ELR (cell line): ENCODE data around the gene ARVCF.

Experiments
- DNase-seq: peaks from one replicate; pipeline ENCODE4 v3.0.0-alpha.2; 2015; ENCODE audit warnings: low read depth

The ARVCF gene

DNA sequence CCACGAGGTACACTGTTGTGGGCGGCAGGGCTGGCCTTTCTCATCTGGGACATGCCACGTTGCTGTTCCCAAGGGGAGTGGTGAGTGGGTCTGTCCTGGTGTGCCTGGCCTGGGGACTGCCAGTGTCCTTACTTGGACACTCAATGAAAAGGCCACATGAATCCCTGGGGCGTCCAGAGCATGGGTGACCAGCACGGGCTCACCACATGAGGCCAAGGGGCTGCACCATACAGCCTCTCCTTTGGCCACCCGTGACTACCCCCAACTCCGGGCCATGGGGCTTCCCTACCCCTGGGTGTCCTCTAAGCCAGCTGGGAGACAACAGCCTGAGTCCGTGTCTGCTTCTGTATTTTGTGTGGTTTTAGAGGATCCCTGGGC, 54.8 kb downstream of the ARVCF start:
- DNase-seq, result no peak

DNA sequence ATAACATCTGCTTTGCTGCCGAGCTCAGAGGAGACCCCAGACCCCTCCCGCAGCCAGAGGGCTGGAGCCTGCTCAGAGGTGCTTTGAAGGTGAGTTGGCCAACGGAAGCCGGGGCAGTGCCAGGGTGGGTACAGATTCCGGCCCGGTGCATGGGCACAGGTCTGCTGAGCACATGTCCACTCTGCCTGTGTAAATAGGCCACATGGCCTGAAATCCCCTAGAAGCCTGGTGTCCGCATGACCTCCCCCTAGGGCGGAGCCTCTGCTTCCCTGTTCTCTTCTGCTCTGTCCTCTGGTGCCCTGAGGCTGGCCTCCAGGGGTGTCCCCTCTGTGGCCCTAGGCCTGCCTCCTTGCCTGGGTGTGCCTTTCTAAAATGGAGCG, 55.4 kb downstream of the ARVCF start:
- no peak for DNase-seq

DNA sequence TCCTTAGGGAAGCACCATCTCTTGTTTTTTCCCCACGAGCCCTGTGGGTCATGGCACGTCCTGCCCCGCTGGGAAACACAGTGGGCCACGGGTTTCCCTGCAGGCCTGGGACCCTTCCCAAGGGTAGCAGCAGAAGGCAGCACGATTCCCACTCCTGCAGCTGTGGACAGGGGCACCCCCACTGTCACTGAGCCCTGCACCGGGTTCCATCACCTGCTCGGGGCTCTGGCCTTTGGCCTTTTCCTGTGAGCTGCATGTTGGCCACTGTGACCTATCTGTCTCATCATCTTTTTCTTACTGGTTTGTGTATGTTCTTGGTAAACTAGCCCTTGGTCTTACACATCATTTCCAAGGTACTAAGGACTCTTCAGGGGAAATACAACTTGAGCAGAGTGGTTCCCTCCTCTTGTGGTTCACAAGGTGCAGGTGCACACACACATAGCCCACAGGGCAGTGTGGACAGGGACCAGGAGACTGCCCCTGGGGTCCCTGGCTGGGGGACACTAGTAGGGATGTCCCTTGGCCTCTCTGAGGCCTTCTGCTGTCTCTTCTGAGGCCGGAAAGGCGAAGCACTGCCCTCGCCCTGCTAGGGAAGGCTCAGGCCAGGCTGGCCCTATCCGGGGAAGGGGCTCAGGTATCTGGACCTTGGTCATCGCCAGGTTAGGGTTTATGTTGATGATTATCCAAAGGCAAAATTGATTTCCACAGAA, 56.0 kb downstream of the ARVCF start:
- DNase-seq, result no peak

DNA sequence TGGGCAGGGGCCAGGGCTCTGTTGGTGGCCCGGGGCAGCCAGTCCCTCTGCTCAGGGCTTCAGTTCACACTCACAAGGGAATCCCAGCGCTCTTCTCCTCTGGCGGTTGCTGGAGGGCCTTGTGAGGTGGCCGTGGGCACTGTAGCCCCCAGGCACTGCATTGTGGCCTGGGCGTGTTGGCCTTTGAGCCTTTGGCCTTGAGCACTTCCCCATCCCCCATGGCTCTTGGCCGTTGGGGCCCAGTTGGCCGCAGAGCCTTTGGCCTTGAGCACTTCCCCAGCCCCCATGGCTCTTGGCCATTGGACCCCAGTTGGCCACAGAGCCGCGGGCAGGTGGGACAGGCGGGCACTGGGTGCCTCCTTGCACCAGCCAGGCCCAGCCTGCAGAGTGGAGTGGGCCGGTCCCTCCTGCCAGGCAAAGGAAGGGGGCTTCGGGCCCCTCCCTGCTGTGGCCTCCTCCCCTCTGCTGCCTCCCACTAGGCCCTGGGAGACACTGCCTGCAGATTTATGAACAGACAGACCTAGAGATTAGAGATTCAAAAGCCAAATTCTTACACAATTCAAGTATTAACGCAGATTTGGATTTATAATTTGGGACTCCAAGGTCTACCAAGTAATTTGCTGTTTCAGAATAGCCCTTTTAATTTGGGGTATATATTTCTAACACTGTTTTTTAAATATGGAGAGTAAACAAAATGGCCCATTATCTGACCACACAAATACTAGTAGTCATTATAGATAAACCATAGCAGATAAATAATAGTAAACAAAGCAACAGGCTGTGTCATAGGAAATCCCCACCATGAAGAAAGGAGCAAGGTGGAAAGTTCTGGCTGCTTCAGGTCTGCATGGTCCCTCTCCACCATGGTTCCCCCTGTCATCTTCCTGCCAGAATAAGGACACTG, 56.8 kb downstream of the ARVCF start:
- no peak for DNase-seq

DNA sequence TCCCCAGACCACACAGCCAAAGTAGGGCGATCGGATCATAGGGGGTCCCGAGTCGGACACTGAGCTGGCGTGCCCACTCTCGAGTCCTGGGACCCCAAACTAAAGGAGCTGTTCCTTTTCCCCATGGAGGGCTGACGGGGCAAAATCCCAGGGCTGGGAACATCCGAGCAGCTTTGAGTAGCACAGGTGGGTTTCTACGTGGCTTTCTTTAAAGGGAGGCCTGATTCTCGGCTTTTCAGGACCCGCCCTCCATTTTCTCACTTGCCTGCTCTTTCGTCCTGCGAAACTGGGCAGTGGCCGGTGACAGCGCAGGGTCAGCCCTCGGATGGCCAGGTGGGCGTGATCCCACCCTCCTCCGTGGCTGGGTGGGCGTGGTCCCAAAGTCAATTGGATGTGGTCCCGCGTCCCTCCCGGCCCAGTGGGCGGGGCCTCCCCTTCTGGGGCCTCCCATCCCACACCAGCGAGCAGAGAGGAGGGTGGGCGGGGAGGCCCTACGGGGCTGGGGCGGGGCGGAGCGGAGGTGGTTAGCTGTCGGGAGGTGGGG, 57.5 kb downstream of the ARVCF start:
- DNase-seq, result no peak

DNA sequence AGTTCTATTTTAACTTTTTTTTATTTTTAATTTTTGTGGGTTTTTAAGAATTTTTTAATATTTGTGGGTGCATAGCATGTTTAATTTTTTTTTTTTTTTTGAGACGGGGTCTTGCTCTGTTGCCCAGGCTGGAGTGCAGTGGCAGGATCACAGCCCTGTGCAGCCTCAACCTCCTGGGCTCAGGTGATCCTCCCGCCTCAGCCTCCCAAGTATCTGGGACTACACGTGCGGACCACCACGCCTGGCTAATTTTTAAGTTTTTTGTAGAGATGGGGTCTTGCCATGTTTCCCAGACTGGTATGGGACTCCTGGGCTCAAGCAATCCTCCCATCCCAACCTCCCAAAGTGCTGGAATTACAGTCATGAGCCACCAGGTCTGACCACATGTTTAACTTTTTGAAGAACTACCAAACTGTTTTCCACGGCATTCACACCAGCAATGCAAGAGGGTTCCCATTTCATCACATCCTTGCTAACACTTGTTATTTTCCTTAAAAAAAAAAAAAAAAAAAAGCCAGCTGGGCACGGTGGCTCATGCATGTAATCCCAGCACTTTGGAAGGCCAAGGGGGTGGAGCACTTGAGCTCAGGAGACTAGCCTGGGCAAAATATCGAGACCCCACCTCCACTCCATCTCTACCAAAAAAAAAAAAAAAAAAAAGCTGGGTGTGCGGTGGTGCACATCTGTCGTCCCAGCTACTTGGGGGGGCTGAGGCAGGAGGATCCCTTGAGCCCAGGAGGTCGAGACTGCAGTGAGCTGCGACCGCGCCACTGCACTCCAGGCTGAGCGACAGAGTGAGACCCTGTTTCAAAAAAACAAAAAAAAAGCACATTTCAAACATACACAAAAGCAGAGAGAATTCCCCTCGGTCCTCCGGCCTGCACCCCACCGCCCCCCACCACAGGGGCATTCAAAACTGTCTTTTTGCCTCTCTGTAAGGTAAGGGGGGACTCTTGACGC, 58.3 kb downstream of the ARVCF start:
- DNase-seq, result no peak

DNA sequence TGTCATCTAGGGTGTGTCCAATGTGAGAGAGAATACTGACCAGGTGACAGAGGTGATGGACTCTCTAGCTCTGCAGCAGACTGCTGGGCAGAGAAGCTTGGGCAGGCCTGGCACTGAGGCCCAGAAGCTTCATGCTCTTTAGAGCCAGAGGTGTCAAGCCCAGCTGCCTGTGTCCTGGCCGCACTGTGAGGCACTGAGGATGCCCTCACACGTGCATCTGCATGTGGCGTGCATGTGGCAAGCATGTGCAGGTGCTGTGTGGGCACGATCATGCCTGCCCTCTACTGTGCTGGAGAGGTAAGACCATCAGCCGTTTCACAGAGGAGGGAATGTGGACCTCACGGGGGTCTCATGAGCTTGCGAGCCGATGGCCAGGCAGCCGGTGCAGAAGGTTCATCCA, 59.2 kb downstream of the ARVCF start:
- no peak for DNase-seq

DNA sequence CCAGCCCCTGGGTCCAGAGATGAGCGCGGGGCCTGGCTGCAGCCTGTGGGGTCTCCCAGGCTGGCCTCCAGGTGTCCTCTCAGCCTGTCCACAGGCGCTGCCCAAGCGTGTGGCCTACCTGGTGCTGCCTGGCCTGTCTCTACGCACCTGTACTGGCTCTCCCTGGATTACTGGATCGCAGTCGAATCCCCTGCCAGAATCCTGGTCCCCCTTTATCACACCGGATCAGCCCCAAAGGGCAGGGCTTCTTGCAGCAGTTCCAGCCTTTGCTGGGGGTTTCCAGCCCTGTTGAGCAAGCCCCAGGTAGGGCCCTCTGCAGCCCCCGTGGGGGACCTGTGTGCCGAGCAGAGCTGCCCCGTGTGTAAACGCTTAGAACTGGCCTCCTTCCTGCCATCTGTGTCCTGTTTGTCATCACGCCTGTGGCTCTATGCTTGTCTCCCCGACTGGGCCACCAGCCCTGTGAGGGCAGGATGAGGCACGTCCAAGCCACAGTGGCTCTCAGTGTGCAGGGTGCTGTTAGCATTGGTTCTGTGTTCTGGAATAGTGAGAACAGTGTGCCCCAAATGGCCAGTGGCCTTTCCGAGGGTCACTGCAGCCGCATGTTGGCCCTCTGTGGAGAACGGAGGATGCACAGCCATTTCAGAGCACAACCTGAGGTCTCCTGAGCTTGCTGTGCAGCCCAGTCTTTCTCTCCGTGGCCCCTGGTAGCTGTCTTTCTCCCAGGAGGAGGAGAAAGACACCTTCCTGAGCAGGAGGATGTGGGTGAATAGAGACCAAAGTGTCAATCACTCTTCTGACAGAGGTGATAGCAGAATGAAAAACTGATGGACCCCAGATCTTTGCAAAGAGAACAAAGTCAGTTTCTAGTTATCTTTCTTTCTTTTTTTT, 61.1 kb downstream of the ARVCF start:
- no peak for DNase-seq

DNA sequence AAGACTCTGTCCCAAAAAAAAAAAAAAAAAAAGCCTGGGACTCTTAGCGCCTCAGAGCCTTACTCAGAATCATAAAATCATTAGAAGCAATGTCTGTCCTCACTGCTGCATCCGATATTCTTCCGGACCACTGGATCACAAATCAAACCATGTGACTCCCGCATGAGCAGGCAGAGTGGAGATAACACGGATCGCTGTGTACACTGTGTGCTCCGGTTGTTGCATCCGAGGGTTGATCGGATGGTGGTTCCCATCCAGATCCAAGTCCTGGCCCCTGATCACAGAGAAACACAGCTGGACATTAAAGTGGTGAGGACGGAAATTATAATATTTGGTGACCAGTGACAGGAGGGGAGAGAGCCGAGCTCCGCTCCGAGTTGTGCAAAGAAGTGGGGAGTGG, 65.3 kb downstream of the ARVCF start:
- no peak for DNase-seq

DNA sequence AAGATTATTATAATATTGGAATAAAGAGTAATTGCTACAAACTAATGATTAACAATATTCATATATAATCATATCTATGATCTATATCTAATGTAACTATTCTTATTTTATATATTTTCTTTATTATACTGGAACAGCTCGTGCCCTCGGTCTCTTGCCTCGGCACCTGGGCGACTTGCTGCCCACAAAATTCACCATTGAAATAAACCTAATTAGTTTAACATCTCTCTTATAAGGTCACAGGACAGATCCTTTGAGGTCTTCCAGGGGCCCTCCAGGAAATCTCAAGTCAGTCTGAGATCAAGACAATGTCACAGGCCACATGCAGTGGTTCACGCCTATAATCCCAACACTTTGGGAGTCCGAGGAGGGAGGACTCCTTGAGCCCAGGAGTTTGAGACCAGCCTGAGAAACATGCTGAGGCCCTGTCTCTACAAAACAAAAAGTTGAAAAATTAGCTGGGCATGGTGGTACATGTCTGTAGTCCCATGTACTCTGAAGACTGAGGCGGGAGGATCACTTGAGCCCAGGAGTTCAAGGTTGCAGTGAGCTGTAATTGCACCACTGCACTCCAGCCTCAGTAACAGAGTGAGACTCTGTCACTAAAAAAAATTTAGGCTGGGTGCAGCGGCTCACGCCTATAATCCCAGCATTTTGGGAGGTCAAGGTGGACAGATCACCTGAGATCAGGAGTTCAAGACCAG, 68.4 kb downstream of the ARVCF start:
- DNase-seq, result no peak

DNA sequence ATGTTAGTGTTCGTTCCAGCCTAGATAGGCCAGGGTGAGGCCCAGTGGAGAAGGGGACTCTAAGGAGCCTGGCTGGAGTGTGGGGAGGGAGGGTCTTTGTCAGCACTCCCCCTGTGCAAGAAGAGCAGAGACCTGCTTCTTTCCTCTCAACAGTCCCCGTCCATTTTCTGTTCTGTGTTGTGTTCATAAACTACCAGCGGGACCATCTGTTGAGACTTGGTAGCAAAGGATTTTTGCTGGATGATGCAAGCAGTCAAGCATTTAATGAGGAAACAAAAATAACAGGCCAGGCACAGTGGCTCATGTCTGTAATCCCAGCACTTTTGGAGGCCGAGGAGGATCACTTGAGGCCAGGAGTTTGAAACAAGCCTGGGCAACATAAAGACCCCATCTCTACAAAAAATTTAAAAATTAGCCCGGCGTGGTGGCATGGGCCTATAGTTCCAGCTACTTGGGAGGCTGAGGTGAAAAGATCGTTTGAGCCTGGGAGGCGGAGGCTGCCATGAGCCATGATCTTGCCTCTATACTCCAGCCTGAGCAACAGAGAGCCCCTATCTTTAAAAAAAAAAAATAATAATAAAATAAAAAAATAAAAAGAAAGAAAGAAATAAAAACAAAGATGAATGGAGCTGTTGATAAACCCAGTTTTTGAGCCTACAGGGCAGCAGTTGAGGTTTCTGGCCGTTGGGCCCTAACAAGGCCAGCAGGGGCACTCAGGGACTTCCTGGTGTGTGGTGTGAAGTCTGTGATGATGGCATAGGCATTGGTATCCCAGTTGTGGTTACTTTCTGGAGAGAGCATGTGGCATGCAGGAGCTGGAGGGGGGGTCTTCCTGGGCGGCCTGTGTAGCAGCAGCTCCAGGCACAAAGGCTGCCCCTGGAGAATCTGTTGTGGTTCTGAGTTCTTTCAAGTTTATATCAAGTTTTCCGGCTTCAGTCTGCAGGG, 73.3 kb downstream of the ARVCF start:
- peak; percentile 87 for DNase-seq

DNA sequence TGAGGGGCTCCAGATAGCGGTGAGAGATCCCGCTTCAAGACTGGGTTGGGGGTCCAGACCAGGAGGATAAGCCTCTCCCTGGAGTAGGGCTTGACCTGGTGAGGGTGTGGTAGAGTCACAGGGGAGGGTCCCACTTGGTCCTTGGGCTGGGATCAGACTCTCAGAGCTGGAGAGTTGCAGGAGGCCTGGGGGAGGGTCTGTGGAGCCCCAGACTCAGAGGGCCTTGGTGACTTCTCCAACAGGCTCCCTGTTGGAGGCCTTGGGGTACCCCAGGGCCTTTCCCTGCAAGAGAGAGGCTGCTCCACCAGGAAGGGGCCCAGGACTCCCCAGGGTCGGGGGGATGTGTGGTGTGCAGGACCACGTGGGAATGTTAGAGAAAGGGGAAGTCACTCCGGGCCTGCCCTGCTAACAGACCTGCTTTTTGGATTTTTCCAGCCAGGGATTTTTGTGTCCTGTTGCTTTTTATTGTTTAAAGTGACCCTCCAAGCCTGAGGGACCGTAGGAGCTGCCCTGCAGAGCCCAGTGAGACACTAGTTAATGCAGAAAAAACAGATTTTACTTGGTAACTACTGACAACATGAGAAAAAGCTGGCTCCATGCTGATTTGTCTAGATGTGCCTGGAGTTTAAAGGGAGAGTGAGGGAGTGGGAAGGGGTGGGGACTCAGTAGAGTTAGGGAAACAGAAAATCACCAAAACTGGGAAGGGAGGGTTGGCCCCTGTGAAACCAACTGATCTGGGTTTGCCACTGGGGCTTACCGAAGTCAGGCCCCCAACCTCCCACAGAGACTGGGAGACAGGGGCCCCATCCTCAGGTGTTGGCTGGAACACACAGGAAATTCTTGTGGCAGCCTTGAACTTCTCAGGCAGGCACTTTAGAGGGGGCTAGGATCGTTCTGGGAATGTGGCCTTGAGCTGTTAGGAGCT, 74.2 kb downstream of the ARVCF start:
- peak; percentile 48 for DNase-seq

DNA sequence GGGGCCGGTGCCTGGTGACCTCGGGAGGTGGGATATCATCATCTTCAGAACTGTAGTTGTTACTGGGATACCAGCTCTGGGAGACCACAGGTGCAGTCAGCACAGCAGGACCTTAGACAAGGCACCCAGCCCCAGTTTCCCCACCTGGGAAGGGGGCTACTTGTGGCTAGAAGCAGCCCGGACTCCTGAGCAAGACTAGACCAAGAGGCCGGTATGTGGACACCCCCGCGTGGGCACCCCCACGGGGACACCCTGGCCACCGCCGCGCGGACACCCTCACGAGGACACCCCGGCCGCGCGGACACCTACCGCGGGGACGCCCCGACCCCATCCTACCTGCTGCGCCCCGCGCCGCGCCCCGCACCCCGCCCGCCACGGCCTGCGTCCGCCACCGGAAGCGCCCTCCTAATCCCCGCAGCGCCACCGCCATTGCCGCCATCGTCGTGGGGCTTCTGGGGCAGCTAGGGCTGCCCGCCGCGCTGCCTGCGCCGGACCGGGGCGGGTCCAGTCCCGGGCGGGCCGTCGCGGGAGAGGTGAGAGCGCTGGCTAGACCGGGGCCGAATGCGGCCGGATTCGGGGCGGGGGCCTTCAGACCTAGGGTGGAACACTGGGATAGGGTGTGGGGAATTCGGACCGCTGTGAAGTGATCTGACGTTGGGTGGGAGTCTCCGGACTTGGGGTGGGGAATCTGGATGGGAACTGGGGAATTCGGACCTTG, 75.1 kb downstream of the ARVCF start, which contains the start of the genes COMT and TXNRD2:
Gene COMT, plus strand, starts transcription at position 408 of the 718 bp plus-strand sequence. CDS start 20,755 bp downstream, outside the sequence.
Gene TXNRD2, minus strand, starts transcription at position 454 of the 718 bp plus-strand sequence. Its CDS starts 15 bp downstream, at position 439.
- DNase-seq, result peak; percentile 83

DNA sequence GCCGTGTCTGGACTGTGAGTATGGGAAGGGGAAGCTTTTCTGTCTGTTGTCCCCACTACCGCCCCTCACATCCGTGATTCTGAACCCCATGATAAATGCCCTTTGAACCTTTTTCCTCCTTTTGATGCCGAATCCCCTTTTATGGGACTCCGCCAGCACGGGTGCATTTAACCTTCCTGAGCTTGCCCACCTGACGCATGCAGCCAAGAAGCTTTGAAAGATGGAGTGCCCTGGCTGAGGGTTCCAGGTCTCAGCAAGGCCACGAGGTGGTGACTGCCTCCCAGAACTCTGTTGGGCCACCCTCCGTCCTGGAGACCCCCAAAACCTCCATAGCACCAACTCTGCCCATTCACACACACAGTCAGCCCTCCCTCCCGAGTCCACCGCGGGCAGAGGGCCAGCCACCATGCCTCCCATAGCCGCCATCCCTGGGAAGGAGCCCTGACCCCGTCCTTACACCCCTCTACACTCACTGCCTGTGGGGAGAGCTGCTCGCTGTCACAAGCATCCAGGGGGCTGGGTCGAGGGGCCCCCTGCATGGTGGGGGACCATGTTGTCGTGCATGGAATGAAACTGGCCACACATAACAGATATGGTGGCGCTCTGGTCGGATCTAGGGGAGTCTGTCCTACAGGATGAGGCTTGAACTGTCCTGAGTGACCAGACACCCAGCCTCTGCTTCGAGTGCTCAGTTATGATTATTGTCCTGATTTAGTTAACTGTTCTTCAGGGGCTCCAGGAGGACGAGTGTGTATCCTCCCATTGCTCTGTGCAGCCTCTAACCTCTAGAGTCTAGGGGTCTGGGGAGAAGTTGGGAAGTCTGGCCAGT, 75.9 kb downstream of the ARVCF start:
- DNase-seq, result peak; percentile 44

DNA sequence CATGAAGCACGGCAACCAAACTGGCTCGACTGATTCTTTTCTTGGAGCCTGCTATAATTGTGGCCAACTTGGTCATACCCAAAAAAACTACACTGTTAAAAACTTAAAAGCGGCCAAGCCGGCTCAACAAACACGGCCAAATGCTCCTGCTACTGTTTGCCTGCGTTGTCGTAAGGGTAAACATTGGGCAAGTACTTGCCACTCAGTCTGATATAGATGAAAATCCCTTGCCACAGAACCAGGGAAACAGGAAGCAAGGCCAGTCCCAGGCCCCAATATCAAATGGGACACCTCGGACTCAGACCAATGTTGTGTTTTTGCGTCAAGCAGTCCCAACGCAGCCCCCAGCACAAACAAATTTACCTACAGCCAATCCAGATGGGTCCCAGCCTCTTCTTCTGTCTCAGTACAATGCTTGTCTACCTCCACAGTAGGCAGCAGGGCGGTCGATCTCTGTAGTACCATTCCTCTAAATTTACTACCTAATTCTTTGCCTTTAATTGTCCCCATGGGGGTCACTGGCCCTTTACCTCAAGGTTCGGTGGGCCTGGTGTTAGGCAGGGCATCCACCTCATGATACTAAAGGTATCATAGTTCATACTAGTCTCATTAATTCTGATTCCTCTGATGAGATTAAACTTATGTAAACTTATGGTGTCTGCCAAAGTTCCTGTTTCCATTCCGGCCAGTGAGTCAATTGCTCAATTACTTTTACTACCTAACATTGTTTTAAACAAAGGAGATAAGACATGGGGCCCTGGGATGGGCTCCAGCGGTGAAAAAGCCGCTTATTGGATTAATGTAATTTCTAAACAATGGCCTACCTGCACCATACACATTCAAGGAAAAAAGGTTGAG, 78.8 kb downstream of the ARVCF start:
- DNase-seq, result no peak
